K562 (cell line): ENCODE measurements around the gene PSORS1C1. TPM values are rescaled to one million over a fixed set of nuclear protein-coding genes. Genes with fewer than 3 reads are reported as not detected.

Experiments
- TCFL5 ChIP-seq: fragments of 250-450 bp; sonication (Bioruptor Pico); conservative IDR thresholded peaks from 2 replicates; pipeline ENCODE4 v1.6.1; 2021; ENCODE audit warnings: mild to moderate bottlenecking, moderate library complexity, matching md5 sums
- ZFP36 ChIP-seq: fragments of 150-350 bp; IDR thresholded peaks from 2 replicates; pipeline ENCODE4 v1.6.1; 2018; ENCODE audit warnings: low read length, low read depth; ENCODE audit not compliant: partially characterized antibody
- polyA plus RNA-seq, 8 experiments: library from polyadenylated mRNA; depleted of rRNA in 4 of 8; stranded (reverse) in 5 of 8; unstranded in 3 of 8; fragments of >200 nt; fragmentation: Nextera tagmentation in 2 of 8; fragmentation: Illumina TruSeq in 1 of 8; extraction: Ambion mirVana in 2 of 8; extraction: Trizol in 1 of 8; gene quantifications; 2 replicates each; pipeline versions ENCODE4 v1.2.1 to v1.2.3, GENCODE V29; 2011 to 2014; ENCODE audit warnings: inconsistent platforms in 1 of 8, missing spikeins in 1 of 8
- total RNA-seq, 7 experiments: library from RNA; depleted of rRNA in 6 of 7; stranded (reverse); fragments of >200 nt in 6 of 7; fragmentation: Illumina TruSeq in 2 of 7; extraction: Trizol in 2 of 7; gene quantifications; 2 replicates each; pipeline versions ENCODE4 v1.2.1 to v1.2.3, GENCODE V29; 2011 to 2021; ENCODE audit warnings: low replicate concordance in 1 of 7
- TF ChIP-seq, protein P1 (sequence below): fragments of 250-450 bp; sonication (Bioruptor Pico); IDR thresholded peaks from 2 replicates; pipeline ENCODE4 v1.9.0; 2021; ENCODE audit warnings: mild to moderate bottlenecking, inconsistent platforms
- TF ChIP-seq, protein P2 (sequence below): fragments of 200-800 bp; sonication (Bioruptor generic); IDR thresholded peaks from 2 replicates; pipeline ENCODE4 v1.6.1; 2016; ENCODE audit warnings: missing genetic modification characterization, missing compliant biosample characterization

Gene PSORS1C1
- total and polyA plus RNA-seq, 9 of the 15 experiments (the other 6 are each of a cell fraction or from before 2014, with no cell fraction given) = 0.11 TPM; not detected in 8

DNA sequence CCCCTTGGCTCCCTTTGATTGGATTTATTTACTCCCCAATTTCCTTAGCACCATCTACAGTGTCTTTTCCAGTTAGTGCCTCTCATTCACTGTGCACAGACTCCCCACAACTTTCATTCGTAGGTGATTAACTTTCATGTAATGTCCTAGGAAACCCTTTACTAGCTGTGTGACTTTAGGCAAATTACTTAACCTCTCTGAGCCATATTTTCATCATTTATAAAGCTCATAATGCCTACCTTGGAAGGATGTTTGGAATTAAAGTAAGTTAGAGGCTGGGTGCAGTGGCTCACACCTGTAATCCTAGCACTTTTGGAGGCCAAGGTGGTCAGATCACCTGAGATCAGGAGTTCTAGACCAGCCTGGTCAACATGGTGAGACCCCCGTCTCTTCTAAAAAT, 22.4 kb upstream of the PSORS1C1 start (continued):
- TF ChIP-seq, protein P1, sequence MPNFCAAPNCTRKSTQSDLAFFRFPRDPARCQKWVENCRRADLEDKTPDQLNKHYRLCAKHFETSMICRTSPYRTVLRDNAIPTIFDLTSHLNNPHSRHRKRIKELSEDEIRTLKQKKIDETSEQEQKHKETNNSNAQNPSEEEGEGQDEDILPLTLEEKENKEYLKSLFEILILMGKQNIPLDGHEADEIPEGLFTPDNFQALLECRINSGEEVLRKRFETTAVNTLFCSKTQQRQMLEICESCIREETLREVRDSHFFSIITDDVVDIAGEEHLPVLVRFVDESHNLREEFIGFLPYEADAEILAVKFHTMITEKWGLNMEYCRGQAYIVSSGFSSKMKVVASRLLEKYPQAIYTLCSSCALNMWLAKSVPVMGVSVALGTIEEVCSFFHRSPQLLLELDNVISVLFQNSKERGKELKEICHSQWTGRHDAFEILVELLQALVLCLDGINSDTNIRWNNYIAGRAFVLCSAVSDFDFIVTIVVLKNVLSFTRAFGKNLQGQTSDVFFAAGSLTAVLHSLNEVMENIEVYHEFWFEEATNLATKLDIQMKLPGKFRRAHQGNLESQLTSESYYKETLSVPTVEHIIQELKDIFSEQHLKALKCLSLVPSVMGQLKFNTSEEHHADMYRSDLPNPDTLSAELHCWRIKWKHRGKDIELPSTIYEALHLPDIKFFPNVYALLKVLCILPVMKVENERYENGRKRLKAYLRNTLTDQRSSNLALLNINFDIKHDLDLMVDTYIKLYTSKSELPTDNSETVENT (CRISPR knock-in tag) = no peak
- TF ChIP-seq ZFP36 (peak; percentile 88), TCFL5 (CRISPR knock-in tag) (no peak)
- TF ChIP-seq, protein P2, sequence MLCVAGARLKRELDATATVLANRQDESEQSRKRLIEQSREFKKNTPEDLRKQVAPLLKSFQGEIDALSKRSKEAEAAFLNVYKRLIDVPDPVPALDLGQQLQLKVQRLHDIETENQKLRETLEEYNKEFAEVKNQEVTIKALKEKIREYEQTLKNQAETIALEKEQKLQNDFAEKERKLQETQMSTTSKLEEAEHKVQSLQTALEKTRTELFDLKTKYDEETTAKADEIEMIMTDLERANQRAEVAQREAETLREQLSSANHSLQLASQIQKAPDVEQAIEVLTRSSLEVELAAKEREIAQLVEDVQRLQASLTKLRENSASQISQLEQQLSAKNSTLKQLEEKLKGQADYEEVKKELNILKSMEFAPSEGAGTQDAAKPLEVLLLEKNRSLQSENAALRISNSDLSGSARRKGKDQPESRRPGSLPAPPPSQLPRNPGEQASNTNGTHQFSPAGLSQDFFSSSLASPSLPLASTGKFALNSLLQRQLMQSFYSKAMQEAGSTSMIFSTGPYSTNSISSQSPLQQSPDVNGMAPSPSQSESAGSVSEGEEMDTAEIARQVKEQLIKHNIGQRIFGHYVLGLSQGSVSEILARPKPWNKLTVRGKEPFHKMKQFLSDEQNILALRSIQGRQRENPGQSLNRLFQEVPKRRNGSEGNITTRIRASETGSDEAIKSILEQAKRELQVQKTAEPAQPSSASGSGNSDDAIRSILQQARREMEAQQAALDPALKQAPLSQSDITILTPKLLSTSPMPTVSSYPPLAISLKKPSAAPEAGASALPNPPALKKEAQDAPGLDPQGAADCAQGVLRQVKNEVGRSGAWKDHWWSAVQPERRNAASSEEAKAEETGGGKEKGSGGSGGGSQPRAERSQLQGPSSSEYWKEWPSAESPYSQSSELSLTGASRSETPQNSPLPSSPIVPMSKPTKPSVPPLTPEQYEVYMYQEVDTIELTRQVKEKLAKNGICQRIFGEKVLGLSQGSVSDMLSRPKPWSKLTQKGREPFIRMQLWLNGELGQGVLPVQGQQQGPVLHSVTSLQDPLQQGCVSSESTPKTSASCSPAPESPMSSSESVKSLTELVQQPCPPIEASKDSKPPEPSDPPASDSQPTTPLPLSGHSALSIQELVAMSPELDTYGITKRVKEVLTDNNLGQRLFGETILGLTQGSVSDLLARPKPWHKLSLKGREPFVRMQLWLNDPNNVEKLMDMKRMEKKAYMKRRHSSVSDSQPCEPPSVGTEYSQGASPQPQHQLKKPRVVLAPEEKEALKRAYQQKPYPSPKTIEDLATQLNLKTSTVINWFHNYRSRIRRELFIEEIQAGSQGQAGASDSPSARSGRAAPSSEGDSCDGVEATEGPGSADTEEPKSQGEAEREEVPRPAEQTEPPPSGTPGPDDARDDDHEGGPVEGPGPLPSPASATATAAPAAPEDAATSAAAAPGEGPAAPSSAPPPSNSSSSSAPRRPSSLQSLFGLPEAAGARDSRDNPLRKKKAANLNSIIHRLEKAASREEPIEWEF = no peak
